NCI-H774 (cell line): Measurements from ENCODE around the gene SI.
"Not testable (repeated sequence)": the region's sequence is repeated elsewhere in the genome, so short reads cannot be mapped to it uniquely, and the experiment has no call there.

Experiments
- DNase-seq: peaks from one replicate; lab custom pipeline; 2025; lab: John Stamatoyannopoulos, UW

SI gene

DNA sequence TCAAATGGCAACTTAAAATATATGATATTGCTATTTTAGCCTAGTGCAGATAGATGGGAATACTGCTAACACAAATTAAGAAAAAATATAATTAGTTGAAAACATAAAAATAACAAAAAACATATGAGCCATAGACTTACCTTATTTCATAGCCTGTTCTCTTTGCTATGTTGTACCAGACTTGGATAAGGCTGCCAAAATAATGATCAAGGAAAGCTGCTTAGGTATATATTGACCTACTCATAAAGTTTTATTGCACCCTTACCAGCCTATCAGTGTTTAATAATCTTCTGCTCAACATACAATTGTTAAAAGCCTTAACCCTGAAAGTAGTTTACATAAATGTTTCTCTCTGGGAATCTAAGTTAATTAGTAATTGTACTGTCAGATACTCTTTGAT, at the start of gene SI:
Gene SI, minus strand, starts transcription at position 204 of the 400 bp plus-strand sequence. CDS start 2,484 bp downstream, outside the sequence.
- no peak for DNase-seq

DNA sequence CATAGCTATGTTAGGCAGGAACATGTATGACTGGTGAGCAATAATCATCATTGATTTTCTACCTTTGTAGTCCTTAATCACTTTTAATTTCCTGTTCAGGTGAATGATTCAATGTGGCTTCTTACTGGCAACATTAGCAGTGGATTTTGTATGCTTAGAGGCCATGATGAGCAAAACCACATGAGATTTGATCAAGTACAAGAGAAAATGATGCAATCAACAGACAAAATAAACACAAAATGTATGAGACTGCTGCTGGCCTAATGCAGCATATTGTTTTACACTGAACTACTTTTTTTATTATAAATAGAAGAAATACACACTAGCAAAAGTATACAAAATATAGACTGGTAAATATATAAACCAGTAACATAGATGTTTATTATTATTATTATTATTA, 47.5 kb upstream of the SI start:
- no peak for DNase-seq

DNA sequence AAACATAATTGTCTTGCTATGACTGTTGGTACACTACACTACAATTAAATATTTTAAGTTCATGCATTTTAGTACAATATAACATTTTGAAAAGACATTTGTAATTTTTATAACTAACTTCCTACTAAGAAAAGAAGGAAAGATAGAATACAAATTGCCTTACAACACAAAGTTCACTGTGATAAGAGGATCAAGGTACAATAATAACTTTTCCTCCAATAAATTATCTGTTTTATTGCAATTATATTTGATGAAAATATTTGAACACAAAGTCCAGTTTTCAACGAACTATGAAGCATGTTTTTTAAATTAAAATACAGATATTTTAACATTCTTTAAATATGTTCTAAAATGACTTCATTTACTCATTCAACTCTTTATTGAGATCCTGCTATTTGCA, 33.1 kb upstream of the SI start:
- no peak for DNase-seq

DNA sequence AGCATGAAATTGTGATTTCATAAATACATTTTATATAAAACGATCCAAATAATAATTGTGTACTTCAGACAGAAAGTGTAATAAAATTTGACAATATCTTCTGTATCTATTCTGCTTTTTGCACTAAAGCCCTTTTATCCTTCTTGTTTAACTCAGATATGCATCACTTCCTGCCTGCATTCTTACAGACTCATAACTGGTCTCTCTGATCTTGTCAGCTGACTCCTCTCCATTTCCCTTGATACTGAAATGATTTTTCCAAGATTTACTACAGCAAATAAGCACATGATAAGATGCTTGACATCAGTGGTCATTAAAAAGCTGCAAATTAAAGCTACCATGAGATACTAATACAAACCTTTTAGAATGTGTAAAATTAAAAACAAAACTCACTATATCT, 25.3 kb upstream of the SI start:
- no peak for DNase-seq

DNA sequence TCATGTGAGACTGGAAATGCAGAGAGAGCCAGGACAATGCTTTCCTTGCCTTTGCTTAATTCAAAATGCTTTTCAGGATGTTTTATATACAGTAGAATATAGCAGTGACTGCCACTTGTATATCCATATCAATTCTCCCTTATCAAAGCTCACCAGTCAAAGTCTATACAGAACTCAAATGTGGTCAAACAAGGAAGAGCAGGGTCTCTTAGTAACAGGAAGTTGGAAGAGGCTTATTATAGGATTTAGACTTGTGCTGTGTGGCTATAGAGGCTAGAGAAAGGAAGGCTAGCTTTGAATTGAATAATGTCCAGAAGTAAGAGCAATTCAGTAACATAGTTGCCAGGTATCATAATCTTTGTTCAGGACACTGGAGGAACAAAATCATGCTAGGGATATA, 4.4 kb upstream of the SI start:
- no peak for DNase-seq

DNA sequence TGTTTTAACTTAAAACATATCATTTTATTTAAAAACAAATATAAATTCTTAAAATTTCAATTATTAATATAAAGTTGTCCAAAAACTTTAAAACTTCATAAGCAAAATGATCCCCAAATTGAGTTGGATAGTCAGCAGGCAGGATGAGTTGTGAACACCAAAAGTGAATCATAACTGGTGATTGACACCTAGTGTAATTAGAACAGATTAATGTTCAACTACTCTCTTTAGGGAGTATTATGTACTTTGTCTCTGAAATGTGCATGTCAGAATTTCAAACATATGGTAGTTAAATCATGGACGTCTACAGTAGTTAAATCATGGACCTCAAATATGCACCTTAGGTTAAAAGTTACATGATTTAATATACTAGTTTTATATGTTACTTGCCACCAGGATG, 2.9 kb upstream of the SI start:
- DNase-seq = no peak

DNA sequence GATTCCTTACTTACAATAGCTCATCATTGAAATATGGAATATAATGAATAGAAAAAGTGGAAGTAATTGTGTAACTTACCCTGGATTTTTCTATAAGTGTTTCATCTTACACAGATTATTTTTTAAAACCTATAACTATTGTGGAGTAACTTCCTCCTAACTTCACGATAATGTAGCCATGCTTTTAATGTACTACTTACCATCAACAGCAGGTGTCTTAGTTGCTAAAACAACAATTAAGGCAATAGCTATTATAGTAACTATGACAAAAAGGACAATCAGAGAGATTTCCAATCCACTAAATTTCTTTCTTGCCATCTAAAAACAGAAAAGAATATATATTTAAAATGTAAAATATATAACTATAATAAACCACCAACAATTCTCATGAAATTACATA, 2.6 kb downstream of the SI start:
- no peak for DNase-seq

DNA sequence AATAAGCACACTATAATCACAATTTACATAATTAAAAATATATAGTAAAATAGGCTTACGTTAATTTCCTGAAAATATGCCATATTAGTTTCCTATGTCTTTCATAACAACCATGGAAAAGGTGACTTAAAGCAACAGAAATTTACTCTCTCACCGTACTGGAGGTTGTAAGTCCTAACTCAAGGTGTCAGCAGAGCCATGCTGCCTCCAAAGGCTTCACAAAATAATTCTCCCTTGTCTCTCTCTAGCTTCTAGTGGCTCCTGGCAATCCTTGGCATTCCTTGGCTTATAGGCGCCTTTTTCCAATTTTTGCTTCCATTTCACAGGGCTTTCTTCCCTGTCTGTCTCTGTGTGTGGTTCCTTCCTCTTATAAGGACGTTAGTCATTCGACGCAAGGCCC, 7.6 kb downstream of the SI start:
- no peak for DNase-seq

DNA sequence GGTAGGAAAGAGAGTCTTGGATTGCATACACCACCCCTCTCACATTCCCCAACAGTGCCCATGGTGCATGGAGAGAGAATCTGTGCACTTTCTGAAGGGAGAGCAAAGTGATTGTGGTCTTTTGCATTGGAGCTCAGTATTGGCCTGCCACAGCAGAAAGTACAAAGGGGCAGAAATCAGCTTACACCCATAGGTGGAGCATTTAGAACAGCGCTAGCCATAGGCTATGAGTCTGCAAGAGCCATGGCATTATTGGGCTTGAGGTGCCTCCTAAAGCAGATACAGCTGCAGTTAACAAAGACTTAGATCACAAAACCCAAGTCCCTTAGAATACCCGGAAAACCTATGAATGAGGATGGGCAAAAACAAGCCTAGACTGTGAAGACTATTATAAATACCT, 21.8 kb downstream of the SI start:
- DNase-seq = no peak

DNA sequence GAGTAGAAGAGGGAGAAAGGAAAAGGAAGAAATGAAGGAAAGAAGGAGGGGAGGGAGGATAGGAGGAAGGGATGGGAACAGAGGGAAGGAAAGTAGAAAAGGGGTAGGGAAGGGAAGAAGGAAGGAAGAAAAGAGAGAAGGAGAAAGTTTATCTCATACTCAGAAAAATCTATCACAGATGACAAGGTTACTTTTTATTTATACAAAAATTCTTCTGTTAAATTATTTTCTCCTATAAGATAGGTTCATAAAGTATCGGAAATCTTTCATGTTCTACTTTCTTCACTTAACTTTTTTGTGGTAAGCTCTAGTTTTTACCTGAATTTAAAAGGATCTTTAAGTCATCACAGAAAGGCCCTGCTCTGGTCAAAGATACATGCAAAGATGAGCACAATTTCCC, 38.1 kb downstream of the SI start:
- DNase-seq = no peak

DNA sequence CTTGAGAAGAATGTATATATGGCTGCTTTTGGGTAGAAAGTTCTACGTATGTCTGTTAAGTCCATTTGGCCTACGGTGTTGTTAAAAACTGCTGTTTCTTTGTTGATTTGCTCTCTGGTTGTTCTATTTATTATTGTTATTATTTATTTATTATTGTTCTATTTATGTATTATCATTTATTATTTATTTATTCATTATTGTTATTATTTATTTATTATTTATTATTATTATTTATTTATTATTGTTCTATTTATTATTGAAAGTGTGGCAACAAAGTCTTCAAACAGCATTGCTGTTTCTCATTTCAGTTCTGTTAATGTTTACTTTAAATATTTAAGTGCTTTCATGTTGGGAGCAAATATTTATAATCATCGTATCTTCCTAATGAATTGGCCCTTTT, 66.7 kb downstream of the SI start:
- DNase-seq = no peak

DNA sequence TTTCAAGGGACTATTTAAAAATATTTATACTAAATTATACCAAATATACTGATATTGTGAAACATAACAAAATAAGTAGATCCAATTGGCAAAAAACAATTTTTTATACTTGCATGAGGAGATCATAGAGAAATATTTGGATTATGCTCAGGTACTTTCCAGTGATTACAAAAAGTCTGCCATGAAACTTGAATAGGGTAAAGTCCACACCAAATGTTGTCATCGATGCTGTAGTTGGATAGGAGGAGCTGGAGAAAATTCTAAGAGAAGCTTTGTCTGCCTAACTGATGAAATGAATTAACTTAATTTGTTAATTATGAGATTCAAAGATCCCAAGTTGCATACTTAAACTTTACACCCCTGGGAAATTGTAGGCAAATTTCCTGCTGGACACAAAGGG, 93.3 kb downstream of the SI start:
- no peak for DNase-seq

DNA sequence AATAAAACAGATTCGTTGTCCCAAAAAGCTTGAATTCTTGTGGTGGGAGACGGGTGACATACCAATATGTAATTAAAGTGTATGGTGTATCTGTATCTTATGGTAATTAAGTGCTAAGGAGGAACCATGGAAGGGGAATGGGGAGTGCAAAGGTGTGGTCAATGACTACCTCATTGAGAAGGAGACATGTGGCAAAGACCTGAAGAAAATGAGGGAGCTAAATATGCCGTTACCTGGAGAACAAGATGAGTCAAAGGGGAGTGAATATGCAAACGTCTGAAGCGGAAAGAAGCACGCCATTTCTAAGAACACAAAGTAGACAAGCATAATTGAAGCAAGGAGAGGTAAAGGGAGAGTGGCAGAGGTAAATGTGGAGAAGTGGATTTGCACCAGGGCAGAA, 115.7 kb downstream of the SI start:
- no peak for DNase-seq

DNA sequence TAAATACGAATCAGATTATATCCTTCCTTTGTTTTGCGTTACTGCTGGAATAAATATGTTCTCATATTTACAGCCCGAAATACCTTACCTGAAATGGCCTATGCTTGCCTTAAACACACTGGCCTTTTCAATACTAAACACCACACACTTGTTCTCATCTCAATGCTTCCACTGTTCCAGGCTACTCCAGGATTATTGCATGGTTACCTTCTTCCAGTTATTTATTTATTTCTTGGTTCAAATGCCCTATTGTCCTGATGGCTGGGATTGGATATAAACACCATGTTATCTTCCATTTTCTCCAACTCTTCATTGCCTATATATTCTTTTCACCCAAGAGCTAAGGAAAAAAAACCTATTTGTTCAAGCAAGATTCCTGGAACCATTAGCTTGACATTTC, 125.3 kb downstream of the SI start:
- no peak for DNase-seq

DNA sequence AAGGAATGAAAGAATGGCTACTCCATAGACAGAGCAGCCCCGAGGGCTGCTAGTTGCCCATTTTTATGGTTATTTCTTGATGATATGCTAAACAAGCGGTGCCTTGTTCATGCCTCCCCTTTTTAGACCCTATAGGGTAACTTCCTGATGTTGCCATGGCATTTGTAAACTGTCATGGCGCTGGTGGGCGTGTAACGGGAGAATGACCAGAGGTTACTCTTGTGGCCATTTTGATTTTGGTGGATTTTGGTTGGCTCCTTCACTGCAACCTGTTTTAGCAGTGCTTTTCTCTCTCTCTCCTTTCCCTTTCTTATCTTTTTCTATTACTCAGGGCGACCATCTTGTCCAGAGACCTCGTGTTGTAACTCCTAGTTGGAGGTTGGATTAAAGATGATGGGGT, 126.9 kb downstream of the SI start:
- not testable (repeated sequence) for DNase-seq

DNA sequence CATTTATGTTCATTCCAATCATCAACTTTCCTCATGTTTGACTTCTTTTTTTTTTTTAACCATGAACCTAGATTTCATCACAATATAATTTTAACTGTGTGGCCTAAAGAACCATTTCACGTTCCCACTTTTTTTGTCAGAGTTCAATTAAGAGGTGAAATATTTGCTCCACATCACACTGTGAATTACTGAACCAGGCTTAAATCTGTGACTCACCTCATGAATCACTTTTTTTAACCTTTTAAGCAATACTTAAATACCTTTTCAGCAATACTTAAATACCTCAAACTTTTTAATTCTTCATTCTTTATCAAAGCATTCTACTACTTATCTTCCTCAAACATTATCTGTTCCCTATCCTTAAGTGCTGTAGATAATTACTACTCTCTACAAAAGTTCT, 137.6 kb downstream of the SI start:
- no peak for DNase-seq

DNA sequence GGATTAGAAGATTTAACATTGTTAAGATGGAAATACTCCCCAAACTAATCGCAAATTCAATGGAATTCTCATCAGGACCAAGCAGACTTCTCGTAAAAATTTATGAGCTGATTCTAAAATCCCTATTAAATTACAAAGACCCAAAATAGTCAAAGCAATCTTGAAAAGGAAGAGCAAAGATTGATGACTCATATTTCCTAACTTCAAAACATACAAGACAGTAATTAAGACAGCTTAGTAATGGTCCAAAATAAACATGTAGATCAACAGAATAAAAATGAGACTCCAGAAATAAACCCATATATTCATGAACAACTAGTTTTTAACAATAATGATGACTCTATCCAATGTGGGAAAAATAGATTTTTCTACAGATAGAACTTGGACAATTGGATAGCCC, 148.7 kb downstream of the SI start:
- DNase-seq = no peak
